IMR-90 (cell line): ENCODE data around the gene RPL27A.

Source experiments
- CTCF ChIP-seq: conservative IDR thresholded peaks from 2 replicates; pipeline ENCODE4 v1.5.1; 2012; ENCODE audit warnings: mild to moderate bottlenecking, low read depth, low read length, improper control_type of control experiment
- POLR2A ChIP-seq: IDR thresholded peaks from 2 replicates; pipeline ENCODE4 v1.6.1; 2012; ENCODE audit warnings: mild to moderate bottlenecking, low read depth, low read length
- SMC3 ChIP-seq: fragments of 150-350 bp; IDR thresholded peaks from 2 replicates; pipeline ENCODE4 v1.6.1; 2016; ENCODE audit warnings: low read depth, mild to moderate bottlenecking, antibody characterized with exemption, low read length, moderate library complexity

- TF ChIP-seq CTCF (no peak), POLR2A (0 out of 2 replicates have a peak, but pooled peaks have one; percentile 33), SMC3 (no peak)
Measured at GRCh38 chr11:8691601-8692000, 9.0 kb downstream of the RPL27A start.
